Stimulated activated CD8-positive, alpha-beta memory T cell treated with anti-CD3 and anti-CD28 coated beads, Interleukin-2, amount 100 ng/mL, for 48 hours (primary cell): ENCODE data around the gene KCTD1.

Experiments
- DNase-seq, 2 donors: peaks; one replicate each; pipeline ENCODE4 v3.0.0-alpha.2; 2020; ENCODE audit warnings: low read depth in 2 of 2

KCTD1 gene

GRCh38 chr18:26480897-26481795 lies 67.2 kb downstream of the KCTD1 start:
- DNase-seq = no peak

GRCh38 chr18:26479681-26480079 lies 68.7 kb downstream of the KCTD1 start:
- no peak for DNase-seq

DNA sequence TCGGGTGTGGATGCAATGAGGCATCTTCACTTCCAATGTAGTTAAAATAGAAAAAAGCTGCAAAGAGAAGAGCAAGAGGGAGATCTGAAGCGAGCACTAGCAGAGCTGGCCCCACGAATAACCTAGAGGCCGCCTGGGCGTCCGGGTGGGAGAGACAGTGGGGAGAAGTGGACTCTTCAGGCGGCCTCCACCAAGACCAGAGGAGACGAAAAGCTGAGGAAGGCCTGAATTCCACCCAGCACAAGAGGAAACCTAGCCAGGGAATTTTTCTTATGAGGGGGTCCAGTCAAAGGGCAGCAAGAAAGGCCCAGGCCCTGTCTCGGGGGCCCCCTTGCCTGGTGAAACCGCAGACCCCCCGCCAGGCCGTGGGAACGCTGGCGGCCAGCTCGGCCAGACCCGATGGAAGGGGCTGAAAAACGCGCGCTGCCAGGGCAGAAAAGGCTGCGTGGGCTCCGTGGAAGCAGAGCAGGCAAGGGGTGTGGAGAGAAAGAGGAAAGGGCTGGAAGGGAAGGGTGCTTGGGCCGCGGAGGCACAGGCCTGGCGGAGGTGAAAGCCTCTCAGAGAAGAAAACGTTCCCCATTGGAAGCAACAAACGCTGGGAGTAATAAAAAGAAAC lies 69.2 kb downstream of the KCTD1 start:
- no peak for DNase-seq

GRCh38 chr18:26477828-26478466 lies 70.4 kb downstream of the KCTD1 start:
- no peak for DNase-seq

GRCh38 chr18:26476697-26477096 lies 71.7 kb downstream of the KCTD1 start:
- DNase-seq = no peak

DNA sequence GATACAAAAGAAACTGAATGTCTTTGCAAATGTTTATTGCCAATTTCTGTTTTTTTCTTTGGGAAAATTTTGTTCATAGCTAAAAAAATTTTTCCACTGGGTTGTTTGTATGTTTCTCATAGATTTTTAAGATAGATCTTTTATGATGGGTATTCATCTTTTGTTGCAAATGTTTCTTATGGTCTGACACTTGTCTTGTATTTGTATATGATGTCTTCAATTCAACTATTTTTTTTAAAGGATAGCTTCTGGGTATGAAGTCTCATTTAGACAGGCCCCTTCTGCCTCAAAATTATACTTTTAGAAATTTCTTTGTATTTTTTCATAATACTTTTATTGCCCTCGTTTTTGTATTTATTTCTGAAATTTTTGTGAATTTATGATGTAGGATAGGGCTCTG lies 73.8 kb downstream of the KCTD1 start:
- DNase-seq = no peak

- no peak for DNase-seq
Measured at GRCh38 chr18:26473672-26474071, 74.7 kb downstream of the KCTD1 start.

GRCh38 chr18:26471826-26472225 lies 76.5 kb downstream of the KCTD1 start:
- DNase-seq = no peak

GRCh38 chr18:26471027-26471426 lies 77.3 kb downstream of the KCTD1 start:
- no peak for DNase-seq

- no peak for DNase-seq
Measured at GRCh38 chr18:26470011-26470637, 78.2 kb downstream of the KCTD1 start.

DNA sequence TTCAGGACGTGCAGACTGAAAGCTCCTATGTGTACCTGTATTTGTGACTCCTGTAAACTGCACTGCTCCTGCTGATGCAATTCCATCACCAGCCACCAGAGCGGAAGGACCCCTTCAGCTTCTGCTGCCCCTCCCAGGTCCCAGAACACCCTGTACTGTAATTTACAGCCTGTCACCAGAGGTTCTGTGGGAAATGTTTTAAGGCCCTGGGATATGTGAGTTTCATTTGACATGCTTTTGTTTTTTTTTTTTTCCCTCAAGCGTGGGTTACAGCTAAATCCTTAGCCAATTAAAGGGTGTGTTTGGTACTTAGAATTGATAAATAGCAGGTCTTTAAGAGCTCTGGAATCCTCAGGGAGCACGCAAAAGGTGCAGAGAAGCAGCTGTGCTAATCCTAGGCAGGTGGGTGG lies 79.4 kb downstream of the KCTD1 start:
- peak in 1 of 2 donors; percentile 8 for DNase-seq

GRCh38 chr18:26466026-26466425 lies 82.3 kb downstream of the KCTD1 start:
- DNase-seq = no peak

DNA sequence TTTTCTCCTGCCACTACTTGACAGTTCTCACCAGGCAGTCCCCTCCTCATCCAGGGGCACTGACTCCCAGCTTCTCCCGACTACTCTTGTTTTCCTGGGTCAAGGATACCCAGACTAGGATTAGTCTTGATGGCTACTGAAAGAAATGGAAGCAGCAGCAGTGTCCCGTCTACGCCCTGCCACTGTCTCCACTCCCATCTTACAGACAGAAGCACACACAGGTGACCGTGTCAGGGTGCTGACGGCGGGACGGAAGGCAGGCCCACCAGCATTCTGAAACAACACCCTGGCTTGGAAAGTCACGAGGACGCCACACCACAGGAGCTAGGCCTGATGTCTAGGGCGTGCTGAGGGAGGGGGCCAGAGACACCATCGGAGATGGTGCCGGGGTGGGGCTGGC lies 82.9 kb downstream of the KCTD1 start:
- no peak for DNase-seq

DNA sequence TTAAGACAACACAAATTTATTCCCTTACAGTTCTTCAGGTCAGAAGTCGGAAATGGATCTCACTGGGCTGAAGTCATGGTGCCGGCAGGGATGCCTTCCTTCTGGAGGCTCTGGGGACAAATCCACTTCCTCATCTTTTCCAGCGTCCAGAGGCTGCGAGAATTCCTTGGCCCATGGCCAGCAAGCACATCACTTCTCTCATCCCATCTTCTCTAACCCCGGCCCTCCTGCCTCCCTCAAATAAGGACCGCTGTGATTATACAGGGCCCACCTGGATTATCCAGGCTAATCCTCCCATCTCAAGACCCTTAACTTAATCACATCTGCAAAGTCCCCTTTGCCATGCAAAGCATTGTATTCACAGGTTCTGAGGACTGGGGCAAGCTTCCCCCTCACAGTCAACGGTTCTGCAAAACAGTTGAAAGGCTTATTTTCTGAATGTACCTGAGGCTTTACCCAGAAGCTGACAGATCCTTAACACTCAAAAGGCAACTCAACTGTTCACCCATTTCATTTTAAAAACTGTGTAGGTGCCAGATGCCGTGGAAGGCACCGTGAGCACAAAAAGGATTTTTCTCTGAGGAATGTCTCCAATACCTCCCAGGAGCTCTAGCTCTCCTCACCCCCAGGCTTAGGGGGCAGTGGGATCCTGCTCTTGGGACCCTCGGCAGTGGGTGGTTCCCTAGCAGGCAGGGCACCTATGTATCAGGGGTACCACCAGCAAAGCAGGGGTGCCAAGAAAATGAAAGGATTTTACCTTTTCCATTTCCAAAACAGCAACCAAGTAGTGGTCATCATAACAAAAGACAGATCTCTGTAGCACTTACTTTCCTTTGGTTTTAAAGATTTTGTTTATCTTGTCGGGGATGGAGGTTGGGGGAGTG lies 84.0 kb downstream of the KCTD1 start:
- DNase-seq = no peak

- no peak for DNase-seq
Measured at GRCh38 chr18:26462355-26462754, 86.0 kb downstream of the KCTD1 start.

DNA sequence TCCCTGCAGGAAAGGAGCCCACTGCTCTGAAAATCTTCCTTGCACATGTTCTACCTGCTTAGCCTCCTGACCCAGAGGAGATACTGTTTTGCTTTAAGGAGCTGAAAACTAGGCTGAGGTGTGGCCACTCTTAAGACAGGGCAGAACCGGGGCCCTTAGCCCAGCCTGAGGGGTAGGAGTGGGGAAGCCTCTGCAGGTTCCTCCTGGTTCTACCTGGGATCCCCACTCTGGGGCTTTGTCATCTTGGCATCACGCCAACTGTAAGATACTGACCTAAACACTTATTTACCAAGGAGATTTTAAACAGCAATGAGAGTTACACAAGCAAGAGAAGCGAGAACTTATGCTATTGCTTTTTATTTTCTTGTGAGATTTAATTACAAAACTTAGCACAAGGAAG lies 86.9 kb downstream of the KCTD1 start:
- no peak for DNase-seq

DNA sequence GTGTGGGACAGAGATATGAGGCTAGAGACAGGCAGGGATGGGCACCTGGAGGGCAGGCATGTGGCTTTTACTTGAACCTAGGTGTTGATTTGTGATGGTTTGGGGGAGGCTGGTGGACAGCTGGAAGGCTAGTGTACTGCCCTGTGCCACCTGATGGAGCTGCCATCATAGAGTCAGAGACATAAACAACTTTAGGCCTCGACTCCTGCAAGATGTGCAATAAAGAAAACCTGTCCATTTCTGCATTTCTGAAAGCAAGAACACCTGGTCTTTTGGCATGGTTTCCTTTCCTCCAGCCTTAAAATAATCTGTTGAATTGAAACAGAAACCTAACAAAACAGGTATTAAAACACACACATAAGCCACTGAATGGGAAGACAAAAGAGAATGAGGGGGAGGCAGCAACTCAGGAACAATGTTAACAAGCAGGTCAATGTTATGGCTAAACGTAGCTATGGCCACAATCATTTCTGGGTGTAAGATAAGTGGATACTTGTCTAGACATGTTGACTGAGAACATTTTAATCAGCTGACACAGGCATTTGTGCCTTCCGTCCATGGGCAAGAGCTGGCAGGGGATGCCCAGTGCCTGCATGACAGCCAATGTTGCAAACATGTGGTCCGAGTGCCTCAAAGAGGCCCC lies 87.8 kb downstream of the KCTD1 start:
- no peak for DNase-seq

GRCh38 chr18:26459884-26460283 lies 88.5 kb downstream of the KCTD1 start:
- no peak for DNase-seq

DNA sequence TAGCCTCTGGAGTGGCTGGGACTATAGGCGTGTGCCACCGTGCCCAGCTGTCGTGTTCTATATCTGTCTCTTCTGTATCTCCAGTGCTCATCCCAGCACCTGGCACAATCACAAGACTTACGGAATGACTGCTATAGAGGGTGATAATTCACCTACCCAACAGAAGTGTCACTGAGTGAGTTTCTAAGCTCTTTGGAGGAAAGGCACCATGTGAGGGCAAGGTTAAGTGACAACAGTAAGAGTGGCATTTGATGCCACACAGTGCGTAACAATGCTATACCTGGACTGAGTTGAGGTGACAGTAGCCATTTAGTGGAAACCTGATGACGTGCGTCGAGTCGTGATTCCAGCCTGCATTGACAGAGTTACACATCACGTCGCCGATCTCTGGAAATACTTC lies 89.0 kb downstream of the KCTD1 start:
- no peak for DNase-seq

GRCh38 chr18:26458526-26459232 lies 89.7 kb downstream of the KCTD1 start:
- DNase-seq = no peak
